Sigmoid colon (tissue), 7 donors: Measurements from ENCODE around the gene ENHO. TPM values are rescaled to one million over a fixed set of nuclear protein-coding genes. Genes with fewer than 3 reads are reported as not detected.

Source experiments
- DNase-seq: peaks from one replicate; pipeline ENCODE4 v3.0.0-alpha.2; 2019
- H3K27ac ChIP-seq, 4 donors: fragments of 200-600 bp; sonication (generic); one replicate each; pipeline ENCODE4 v1.5.1; 2016 to 2019; ENCODE audit warnings: mild to moderate bottlenecking in 1 of 4
- H3K27me3 ChIP-seq, 3 donors: fragments of 200-600 bp; sonication (generic); one replicate each; pipeline ENCODE4 v1.5.1; 2019; ENCODE audit warnings: mild to moderate bottlenecking in 1 of 3
- H3K36me3 ChIP-seq, 4 donors: fragments of 200-600 bp; sonication (generic); one replicate each; pipeline ENCODE4 v1.5.1; 2016 to 2019
- H3K4me1 ChIP-seq, 4 donors: fragments of 200-600 bp; sonication (generic); one replicate each; pipeline ENCODE4 v1.5.1; 2017 to 2019
- H3K4me3 ChIP-seq, 4 donors: fragments of 200-600 bp; sonication (generic); one replicate each; pipeline ENCODE4 v1.5.1; 2017 to 2019; ENCODE audit warnings: mild to moderate bottlenecking in 2 of 4, moderate library complexity in 1 of 4
- H3K9me3 ChIP-seq, 4 donors: fragments of 200-600 bp in 3 of 4; sonication (generic) in 3 of 4; one replicate each; pipeline versions ENCODE4 v1.5.1 to v1.6.1; 2013 to 2019
- EP300 ChIP-seq, 4 donors: sonication (generic); formaldehyde crosslinking; IDR thresholded peaks; one replicate each; pipeline ENCODE4 v1.6.1; 2017; ENCODE audit warnings: antibody characterized with exemption in 4 of 4
- POLR2A ChIP-seq, 2 donors: fragments of 450-650 bp; IDR thresholded peaks; one replicate each; pipeline ENCODE4 v1.6.1; 2016; ENCODE audit warnings: antibody characterized with exemption in 2 of 2, mild to moderate bottlenecking in 2 of 2, moderate library complexity in 2 of 2
- POLR2AphosphoS5 ChIP-seq, 4 donors: sonication (generic); formaldehyde crosslinking; IDR thresholded peaks; one replicate each; pipeline ENCODE4 v1.6.1; 2017; ENCODE audit warnings: antibody characterized with exemption in 4 of 4
- WGBS, 2 donors: extraction: QIAGEN DNeasy Blood & Tissue Kit; methylation state at CpG; one replicate each; pipeline ENCODE4 v1.1.7; 2013; 5-methylcytosine and 5-hydroxymethylcytosine counted together
- intact Hi-C: fragments of 100-400 bp; cut with DNase I; formaldehyde crosslinking; loops from one replicate; pipeline ENCODE4 v1.15.1; 2023
- polyA plus RNA-seq, 3 donors: library from polyadenylated mRNA; stranded (reverse); fragments of 200-250 nt; gene quantifications; one replicate each; pipeline ENCODE4 v1.2.3, GENCODE V29; 2013
- total RNA-seq, 4 donors: library from RNA; depleted of rRNA; stranded (reverse); fragments of >200 nt; gene quantifications; one replicate each; pipeline ENCODE4 v1.1.0, GENCODE V29; 2016
- TF ChIP-seq, protein P1 (sequence below), 4 experiments: fragments of 450-650 bp in 3 of 4; fragments of 200-600 bp in 1 of 4; IDR thresholded peaks; one replicate each; pipeline ENCODE4 v1.5.1; 2016 to 2019; ENCODE audit warnings: antibody characterized with exemption in 4 of 4, mild to moderate bottlenecking in 3 of 4, moderate library complexity in 2 of 4
- donor health status: healthy with polysubstance abuse.
- donor health status: Bipolar disorder and iron deficiency.
- donor health status: healthy.

The ENHO gene
- total RNA-seq: 1 to 10 TPM in 1 of 4 donors, not detected in 3; 2.5 TPM
- 1 to 10 TPM; 1.9 to 7.4 (median 6.0) TPM for polyA plus RNA-seq

DNA sequence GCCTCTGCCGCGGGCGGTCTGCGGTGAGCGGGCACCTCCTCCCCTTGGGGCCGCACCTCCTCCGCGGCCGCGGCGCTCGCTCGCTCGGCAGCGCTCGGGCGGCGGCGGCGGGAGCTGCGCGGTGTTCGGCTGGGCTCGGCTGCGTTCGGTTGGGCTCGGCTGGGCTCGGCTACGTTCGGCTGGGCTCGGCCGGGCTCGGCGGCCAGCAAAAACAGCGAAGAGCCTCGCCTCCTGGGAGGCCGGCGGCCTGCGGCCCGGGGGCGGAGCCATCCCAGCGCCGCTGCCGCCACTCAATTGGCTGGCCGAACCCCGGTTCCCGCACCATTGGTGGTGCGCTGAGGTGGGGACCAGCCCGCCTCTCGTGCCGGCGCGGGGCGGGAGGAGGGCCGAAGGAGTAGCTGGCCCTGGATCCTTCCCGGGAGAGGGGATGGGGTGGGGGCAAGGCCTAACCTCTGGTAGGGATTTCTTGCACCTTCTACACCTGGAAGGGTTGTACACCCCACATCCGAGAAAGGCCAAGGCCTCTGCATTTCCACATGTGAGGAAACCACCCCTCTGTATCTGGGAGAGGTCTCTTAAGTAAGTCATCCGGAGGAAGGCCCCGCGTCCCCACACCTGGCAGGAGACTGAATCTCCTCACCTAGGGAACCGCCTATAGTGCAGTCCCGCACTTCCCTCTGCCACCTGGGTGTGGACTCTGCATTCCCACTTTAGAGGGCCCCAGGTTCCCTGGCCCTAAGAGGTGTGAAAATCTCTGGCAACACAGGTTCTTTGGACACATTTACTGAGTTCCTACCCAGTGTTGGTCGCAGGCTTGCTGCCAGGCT lies at the start of gene ENHO:
ENHO (minus strand) TSS at position 20 of the 827 bp plus-strand sequence. CDS start 1,295 bp downstream, outside the sequence.
- DNase-seq: peak; percentile 93
- H3K4me1 ChIP-seq: peaks cover 0 to 13% (median 8%) of the 10 kb centered on the region in 4 donors
- H3K27me3 ChIP-seq: no peaks in the 10 kb centered on the region
- H3K27ac ChIP-seq: peak within 1 kb of the TSS in 3 of 4 donors; percentile 30 to 63 (median 47)
- intact Hi-C loops: loop anchor here (2.0 to 5.0 kb wide), 3 partner anchors 64 to 196 kb away; partner anchors contain the start of genes DNAI1, FAM219A, KIF24 and NUDT2
- peak within 1 kb of the TSS; percentile 16 to 54 (median 50) for H3K4me3 ChIP-seq
- WGBS, 2 donors: 2 to 4% methylated on average over 63 of the region's 63 CpGs
- no peaks in the 10 kb centered on the region for H3K9me3 ChIP-seq
- no peaks in the 10 kb centered on the region for H3K36me3 ChIP-seq
- TF ChIP-seq EP300 (IDR thresholded peaks at IDR 0.05): no peak
- TF ChIP-seq, protein P1, sequence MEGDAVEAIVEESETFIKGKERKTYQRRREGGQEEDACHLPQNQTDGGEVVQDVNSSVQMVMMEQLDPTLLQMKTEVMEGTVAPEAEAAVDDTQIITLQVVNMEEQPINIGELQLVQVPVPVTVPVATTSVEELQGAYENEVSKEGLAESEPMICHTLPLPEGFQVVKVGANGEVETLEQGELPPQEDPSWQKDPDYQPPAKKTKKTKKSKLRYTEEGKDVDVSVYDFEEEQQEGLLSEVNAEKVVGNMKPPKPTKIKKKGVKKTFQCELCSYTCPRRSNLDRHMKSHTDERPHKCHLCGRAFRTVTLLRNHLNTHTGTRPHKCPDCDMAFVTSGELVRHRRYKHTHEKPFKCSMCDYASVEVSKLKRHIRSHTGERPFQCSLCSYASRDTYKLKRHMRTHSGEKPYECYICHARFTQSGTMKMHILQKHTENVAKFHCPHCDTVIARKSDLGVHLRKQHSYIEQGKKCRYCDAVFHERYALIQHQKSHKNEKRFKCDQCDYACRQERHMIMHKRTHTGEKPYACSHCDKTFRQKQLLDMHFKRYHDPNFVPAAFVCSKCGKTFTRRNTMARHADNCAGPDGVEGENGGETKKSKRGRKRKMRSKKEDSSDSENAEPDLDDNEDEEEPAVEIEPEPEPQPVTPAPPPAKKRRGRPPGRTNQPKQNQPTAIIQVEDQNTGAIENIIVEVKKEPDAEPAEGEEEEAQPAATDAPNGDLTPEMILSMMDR (IDR thresholded peaks at IDR 0.05): no peak
- no peak for TF ChIP-seq POLR2A (IDR thresholded peaks at IDR 0.05)
- TF ChIP-seq POLR2AphosphoS5 (IDR thresholded peaks at IDR 0.05): no peak

DNA sequence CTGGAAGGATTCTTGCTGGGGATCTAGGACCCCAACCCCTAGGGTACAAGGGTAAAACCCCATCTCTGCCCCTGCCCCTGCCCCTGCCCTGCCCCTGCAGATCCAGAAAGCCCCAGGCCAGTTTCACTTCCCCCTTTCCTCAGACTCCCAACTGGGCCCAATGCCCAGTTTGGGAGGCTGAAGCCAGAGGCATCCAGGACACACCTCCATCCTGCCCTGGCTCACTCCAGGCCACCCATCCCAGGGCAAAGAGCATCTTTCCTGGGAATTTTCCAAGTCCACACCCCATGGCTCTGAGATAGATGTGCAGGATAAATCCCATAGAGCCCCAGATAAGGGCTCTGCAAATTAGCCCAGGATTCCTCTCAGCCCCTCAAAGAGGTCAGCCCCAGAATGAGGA lies 49.3 kb upstream of the ENHO start:
- TF ChIP-seq EP300 (IDR thresholded peaks at IDR 0.05): no peak
- TF ChIP-seq, protein P1 (IDR thresholded peaks at IDR 0.05): no peak
- no peak for TF ChIP-seq POLR2AphosphoS5 (IDR thresholded peaks at IDR 0.05)
- no peak for TF ChIP-seq POLR2A (IDR thresholded peaks at IDR 0.05)
- no peak for DNase-seq
- Histone ChIP-seq H3K4me3 (no peak overlapping the region), H3K27me3 (peaks cover 0 to 25% (median 3%) of the 10 kb centered on the region in 3 donors), H3K9me3 (no peaks in the 10 kb centered on the region), H3K36me3 (no peaks in the 10 kb centered on the region), H3K27ac (no peak overlapping the region), H3K4me1 (peaks cover 0 to 17% (median 9%) of the 10 kb centered on the region in 4 donors)
- intact Hi-C loops: no loop called here

DNA sequence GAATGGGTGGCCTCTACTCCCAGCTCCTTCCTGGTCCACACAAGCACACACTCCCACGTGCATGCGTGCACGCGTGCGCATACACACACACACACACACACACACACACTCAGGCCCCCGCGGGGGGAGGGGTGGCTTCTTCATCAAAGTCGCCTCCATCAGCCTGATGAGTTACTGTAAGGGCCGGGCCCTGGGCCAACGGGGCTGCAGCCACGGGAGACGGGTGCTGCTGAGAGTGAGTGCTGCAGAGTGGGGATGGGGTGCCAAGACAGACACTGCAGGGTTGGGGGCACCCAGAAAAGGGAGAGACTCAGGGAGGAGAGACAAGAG lies 48.7 kb upstream of the ENHO start:
- intact Hi-C loops: no loop called here
- Histone ChIP-seq H3K27me3 (peaks cover 0 to 18% (median 0%) of the 10 kb centered on the region in 3 donors), H3K36me3 (no peaks in the 10 kb centered on the region), H3K4me1 (peaks cover 0 to 17% (median 9%) of the 10 kb centered on the region in 4 donors), H3K27ac (no peak overlapping the region), H3K9me3 (no peaks in the 10 kb centered on the region), H3K4me3 (no peak overlapping the region)
- 40 to 72% methylated on average over 12 of the region's 12 CpGs for WGBS, 2 donors
- TF ChIP-seq POLR2AphosphoS5 (IDR thresholded peaks at IDR 0.05) (no peak), EP300 (IDR thresholded peaks at IDR 0.05) (no peak), POLR2A (IDR thresholded peaks at IDR 0.05) (no peak)
- TF ChIP-seq, protein P1 (IDR thresholded peaks at IDR 0.05): no peak
- DNase-seq: no peak

DNA sequence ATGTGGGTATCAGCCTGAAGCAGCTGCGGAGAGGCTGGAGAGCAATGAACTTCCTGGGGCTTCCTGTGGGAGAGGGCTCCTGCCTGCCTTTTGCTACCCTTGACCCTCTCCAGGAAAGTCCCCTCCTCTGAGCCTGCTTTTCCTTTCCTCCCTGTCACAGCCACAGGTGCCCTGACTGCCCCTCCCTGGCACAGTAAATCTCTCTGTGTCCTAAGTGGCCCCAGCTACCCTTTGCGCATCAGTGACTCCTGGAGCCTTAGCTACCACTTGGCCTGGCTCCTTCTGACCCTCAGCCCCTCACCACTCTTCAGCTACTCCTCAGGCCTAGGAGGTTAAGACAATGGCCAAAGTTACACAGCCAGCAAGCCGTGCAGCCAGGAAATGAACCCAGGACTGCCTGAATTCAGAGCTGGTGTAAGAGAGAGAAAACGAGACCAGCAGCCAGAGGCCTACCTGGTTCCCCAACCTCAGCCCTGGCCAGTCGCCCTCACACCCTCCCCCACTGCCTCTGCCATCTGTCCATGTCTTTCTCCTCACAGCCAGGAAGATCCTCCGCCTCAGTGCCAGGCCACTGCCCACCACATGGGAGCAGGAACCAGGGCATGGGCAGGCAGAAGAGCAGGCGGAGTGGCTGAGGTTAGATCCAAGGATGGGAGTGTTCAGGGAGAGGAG lies 48.2 kb upstream of the ENHO start:
- WGBS, 2 donors: 70 to 79% methylated on average over 7 of the region's 7 CpGs
- TF ChIP-seq POLR2A (IDR thresholded peaks at IDR 0.05) (no peak), EP300 (IDR thresholded peaks at IDR 0.05) (no peak), POLR2AphosphoS5 (IDR thresholded peaks at IDR 0.05) (no peak)
- TF ChIP-seq, protein P1 (IDR thresholded peaks at IDR 0.05): no peak
- H3K36me3 ChIP-seq: no peaks in the 10 kb centered on the region
- no peak overlapping the region for H3K4me3 ChIP-seq
- H3K9me3 ChIP-seq: no peaks in the 10 kb centered on the region
- intact Hi-C loops: no loop called here
- DNase-seq: no peak
- peaks cover 0 to 17% (median 9%) of the 10 kb centered on the region in 4 donors for H3K4me1 ChIP-seq
- H3K27me3 ChIP-seq: peaks cover 0 to 15% (median 0%) of the 10 kb centered on the region in 3 donors
- H3K27ac ChIP-seq: peak overlapping the region in 2 of 4 donors; percentile 21 to 26
